Effector memory CD4-positive, alpha-beta T cell (primary cell): ENCODE results near the gene NPC2.

Experiments
- DNase-seq, 3 donors: peaks; one replicate each; pipeline ENCODE4 v3.0.0-alpha.2; 2020
- H3K27ac ChIP-seq: 2 replicates; pipeline ENCODE4 v1.7.0; 2013; ENCODE audit warnings: mild to moderate bottlenecking, low read length, moderate library complexity; ENCODE audit not compliant: insufficient read depth, poor library complexity, severe bottlenecking
- H3K27me3 ChIP-seq: replicated peaks from 2 replicates; pipeline ENCODE4 v1.7.0; 2013; ENCODE audit warnings: mild to moderate bottlenecking, low read length; ENCODE audit not compliant: insufficient read depth, control insufficient read depth, poor library complexity, severe bottlenecking
- H3K36me3 ChIP-seq: 2 replicates; pipeline ENCODE4 v1.7.0; 2013; ENCODE audit warnings: mild to moderate bottlenecking, low read length, moderate library complexity; ENCODE audit not compliant: control insufficient read depth, insufficient read depth
- H3K4me1 ChIP-seq: 2 replicates; pipeline ENCODE4 v1.7.0; 2013; ENCODE audit warnings: low read length, mild to moderate bottlenecking; ENCODE audit not compliant: control insufficient read depth, insufficient read depth, poor library complexity, severe bottlenecking
- H3K4me3 ChIP-seq: 2 replicates; pipeline ENCODE4 v1.7.0; 2013; ENCODE audit warnings: low read length, low read depth, mild to moderate bottlenecking; ENCODE audit not compliant: insufficient read depth, poor library complexity, severe bottlenecking
- H3K9me3 ChIP-seq: 2 replicates; pipeline ENCODE4 v1.7.0; 2013; ENCODE audit warnings: mild to moderate bottlenecking, low read length, moderate library complexity; ENCODE audit not compliant: control insufficient read depth

Gene NPC2

DNA sequence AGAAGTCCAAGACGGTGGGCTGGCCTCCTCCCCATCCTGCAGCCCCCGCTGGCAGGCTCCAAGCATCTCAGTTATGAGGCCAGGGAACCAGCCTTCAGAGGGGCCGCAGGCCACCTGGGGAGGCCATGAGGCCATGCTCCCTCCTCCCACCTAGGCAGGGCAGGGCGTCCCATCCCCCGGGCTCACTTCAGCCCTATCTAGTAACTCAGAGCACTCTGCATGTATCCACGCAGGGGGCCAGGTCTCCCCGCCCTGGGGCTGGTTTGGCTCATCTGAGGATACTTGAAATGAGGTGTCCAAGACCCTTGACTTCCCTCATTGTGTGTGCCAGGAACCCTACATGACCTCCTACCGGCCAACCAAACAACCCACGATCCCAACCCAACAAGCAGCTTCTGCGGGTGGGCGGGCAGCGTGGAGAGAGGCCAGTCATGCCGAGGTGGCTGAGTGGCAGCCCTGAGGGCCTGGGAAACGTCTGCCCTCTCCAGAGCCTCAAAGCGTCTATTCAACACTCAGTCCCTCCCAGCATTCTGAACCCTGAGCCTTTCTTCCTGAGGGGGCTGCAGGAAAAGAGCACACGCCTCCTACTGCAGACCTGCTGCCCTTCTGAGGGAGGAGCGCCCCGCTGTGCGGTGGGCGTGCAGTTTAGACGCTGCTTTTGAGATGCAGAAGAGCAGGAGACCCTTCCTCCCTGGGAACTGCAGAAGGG lies 17.3 kb upstream of the NPC2 start:
- Histone ChIP-seq H3K9me3 (no peaks in the 10 kb centered on the region), H3K4me1 (no peaks in the 10 kb centered on the region), H3K4me3 (no peak overlapping the region), H3K36me3 (no peaks in the 10 kb centered on the region), H3K27me3 (no peaks in the 10 kb centered on the region), H3K27ac (no peak overlapping the region)
- DNase-seq = no peak

DNA sequence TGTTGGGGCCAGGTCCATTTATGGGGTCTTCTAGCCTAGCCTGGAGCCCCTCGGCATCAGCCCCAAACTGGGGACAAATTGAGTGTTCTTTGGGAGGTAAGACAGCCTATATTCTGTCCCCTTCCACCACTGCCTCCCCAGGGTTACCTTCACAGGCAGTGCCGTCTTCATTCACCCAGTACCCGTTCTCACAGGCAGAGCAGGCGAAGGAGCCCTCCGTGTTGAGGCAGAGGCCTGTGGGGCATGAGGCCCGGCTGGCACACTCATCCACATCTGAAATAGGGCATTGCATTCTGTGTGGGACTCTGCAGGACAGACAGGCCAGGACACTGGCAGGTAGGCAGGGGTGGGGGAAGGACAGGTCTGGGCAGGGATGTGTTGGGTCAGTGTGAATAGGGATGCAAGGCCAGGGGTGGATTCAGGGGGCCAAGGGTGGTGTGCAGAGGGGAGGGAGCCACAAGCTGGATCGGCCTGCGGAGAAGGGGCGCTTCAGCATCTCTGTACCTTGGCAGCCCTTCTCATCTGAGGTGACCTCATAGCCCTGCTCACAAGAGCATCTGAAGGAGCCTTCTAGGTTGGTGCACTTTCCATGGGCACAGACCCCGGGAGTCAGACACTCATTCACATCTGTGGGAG lies 16.6 kb upstream of the NPC2 start:
- Histone ChIP-seq H3K4me1 (no peaks in the 10 kb centered on the region), H3K4me3 (no peak overlapping the region), H3K36me3 (no peaks in the 10 kb centered on the region), H3K9me3 (no peaks in the 10 kb centered on the region), H3K27ac (no peak overlapping the region), H3K27me3 (no peaks in the 10 kb centered on the region)
- no peak for DNase-seq

DNA sequence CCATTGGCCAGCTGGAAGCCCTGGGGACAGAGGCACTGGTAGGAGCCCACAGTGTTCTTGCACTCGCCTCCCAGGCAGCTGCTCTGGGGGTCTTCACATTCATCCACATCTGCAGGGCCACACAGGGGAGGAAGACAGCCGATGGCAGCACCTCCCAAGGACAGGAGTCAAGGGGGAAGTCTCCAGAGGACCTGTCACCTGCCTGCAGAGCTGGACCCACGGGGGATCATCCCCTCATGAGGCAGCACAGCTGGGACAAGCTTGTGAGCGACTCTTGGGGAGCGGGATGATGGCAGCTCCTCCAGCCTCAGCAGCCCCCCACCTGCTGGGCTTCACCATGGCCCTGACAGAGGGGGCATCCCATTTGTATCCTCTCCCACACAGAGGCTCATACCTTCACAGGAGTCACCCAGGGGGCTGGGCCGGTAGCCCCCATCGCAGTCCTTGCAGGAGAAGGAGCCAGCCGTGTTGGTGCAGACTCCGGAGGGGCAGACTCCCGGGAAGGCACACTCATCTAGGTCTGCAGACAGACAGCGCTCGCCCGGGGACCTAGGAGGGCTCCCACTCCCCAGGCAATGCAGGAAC lies 15.8 kb upstream of the NPC2 start:
- Histone ChIP-seq H3K36me3 (no peaks in the 10 kb centered on the region), H3K27me3 (no peaks in the 10 kb centered on the region), H3K9me3 (no peaks in the 10 kb centered on the region), H3K4me3 (no peak overlapping the region), H3K4me1 (no peaks in the 10 kb centered on the region), H3K27ac (no peak overlapping the region)
- DNase-seq = no peak

DNA sequence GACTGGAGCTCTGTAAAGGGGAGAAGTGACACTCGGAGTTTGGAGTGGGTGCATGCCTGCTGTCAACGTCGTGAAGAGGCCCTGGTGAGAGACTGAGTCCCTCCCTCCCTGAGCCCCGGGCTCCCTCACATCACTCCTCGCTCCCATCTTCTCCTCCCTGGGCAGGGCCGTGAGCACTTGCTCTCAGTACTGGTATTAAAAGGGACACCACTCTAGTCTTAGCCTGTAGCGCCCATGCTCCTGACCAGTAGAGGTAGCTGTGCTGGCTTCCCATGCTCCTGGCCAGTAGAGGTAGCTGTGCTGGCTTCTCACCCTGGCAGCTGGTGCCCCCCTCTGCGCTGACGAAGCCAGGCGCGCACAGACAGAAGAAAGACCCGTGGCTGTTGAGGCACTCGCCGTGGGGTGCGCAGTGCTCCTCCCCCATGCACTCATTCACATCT lies 15.2 kb upstream of the NPC2 start:
- Histone ChIP-seq H3K9me3 (no peaks in the 10 kb centered on the region), H3K27me3 (no peaks in the 10 kb centered on the region), H3K4me3 (no peak overlapping the region), H3K27ac (no peak overlapping the region), H3K4me1 (no peaks in the 10 kb centered on the region), H3K36me3 (no peaks in the 10 kb centered on the region)
- DNase-seq = no peak

DNA sequence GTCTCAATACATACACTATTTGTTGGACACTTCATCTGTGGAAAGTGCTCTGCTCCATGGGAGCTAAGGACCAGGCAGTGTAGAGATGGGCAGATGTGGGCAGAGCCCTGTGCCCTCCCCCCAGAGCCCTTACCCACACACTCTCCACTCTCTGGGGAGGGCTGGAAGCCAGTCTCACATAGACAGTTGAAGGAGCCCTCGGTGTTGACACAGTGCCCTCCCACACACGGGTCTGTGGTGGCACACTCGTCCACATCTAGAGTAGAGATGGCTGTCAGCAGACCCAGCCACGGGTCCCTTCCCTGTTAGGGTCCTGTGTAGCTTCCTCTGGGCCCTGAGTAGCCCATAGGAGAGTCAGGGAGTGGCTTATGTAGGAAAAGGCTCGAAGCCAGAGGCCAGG lies 14.7 kb upstream of the NPC2 start:
- Histone ChIP-seq H3K4me3 (no peak overlapping the region), H3K36me3 (no peaks in the 10 kb centered on the region), H3K27ac (no peak overlapping the region), H3K9me3 (no peaks in the 10 kb centered on the region), H3K4me1 (no peaks in the 10 kb centered on the region), H3K27me3 (no peaks in the 10 kb centered on the region)
- no peak for DNase-seq

DNA sequence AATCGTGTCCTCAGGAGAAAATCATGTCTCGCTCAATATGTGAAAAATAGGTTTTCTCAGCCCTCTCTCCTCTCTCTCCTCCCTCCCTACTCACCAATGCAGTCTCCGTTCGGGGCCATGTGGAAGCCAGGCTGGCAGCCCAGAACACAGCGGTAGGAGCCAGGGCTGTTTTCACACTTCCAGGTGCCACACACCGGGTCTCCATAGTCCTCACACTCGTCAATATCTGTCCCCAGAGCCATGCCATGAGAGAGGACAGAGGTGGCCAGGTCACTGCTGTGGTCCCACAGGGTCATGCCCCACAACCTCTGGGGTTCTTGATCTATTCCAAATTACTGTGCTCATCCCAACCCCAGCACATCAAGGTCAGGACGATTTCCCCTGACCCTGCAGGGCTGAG lies 14.0 kb upstream of the NPC2 start:
- Histone ChIP-seq H3K27ac (no peak overlapping the region), H3K4me3 (no peak overlapping the region), H3K9me3 (no peaks in the 10 kb centered on the region), H3K27me3 (no peaks in the 10 kb centered on the region), H3K36me3 (no peaks in the 10 kb centered on the region), H3K4me1 (no peaks in the 10 kb centered on the region)
- DNase-seq = no peak

DNA sequence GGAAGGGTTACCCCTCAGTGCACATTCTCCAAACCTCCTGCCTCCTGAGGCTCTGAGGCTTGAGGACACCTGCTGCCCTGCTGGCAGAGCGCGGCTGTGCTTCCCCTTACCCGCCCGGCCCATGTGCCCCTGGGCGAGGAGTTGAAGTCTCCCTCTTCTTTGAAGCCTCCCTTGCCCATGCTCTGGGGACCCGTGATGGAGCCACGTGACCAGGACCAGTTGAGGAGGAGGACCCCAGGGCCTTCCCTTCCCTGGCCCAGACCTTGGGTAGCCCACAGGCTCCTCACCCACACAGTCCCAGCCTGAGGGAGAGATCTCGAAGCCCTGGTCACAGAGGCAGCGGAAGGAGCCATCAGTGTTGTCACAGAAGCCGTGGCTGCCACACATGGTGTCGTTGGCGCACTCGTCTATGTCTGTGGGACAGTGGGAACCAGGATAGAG lies 13.3 kb upstream of the NPC2 start:
- Histone ChIP-seq H3K36me3 (no peaks in the 10 kb centered on the region), H3K4me3 (no peak overlapping the region), H3K9me3 (no peaks in the 10 kb centered on the region), H3K27me3 (no peaks in the 10 kb centered on the region), H3K4me1 (peaks cover 2% of the 10 kb centered on the region), H3K27ac (no peak overlapping the region)
- no peak for DNase-seq

DNA sequence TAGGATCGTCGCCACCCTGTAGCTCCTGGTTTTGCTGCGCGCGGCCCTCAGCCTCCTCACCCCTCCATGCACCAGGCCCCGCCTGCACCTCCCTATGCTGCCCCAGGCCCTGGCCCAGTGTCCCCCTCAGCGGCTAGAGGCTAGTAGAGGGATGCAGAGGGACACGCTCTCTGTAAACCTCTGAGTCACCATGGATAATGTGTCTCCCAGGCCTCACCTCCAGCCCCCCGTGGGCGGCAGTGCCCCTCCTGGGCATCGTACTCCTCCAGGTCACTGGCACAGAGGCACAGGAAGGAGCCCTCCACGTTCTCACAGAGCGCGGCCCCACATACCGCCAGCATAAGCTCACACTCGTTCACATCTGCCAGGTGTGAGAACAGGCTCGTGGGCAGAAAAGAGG lies 12.7 kb upstream of the NPC2 start:
- no peak for DNase-seq
- Histone ChIP-seq H3K9me3 (no peaks in the 10 kb centered on the region), H3K27ac (no peak overlapping the region), H3K4me1 (peaks cover 2% of the 10 kb centered on the region), H3K27me3 (no peaks in the 10 kb centered on the region), H3K36me3 (no peaks in the 10 kb centered on the region), H3K4me3 (no peak overlapping the region)

DNA sequence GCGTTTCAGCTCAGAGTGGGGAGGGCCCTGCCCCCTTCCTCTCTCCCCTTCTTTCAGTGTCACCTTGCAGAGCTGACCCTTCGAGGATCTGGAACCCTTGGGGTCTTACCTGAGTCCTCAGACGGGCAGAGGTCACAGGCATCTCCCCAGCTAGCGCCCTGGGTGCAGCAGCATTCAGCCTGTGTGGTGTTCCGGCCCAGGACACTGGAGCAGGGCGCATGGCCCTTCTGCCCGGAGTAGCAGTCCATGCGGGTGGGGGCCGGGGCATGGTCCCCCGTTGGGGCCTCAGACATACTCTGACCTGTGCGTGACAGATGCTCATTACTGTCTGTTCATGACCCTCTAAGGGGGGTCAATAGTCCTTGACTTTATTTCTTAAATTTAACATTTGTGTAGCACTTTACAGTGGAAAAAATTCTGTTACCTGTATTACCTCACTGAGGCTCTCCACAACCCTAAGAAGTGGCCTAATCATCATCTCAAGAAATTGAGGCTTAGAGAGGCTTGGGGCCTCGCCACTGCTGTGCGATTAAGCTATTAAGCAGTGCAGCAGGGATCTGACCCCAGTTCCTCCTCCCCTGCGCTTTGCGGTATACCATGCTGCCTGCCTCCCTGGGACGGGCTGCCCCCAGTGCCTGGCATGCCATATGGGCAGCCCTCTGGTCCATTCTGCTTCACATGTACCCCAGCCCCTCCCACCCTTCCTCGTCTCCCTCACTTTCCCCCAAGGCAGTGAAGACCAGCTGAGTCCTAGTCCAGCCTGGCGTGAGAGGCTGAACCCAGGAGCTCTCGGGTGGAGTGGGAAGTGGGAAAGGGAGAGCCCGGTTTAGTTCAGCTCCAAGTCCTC lies 12.0 kb upstream of the NPC2 start:
- no peaks in the 10 kb centered on the region for H3K36me3 ChIP-seq
- peaks cover 2% of the 10 kb centered on the region for H3K4me1 ChIP-seq

More for the DNA sequence above, 12.0 kb upstream of the NPC2 start:
- Histone ChIP-seq H3K27me3 (no peaks in the 10 kb centered on the region), H3K4me3 (no peak overlapping the region), H3K9me3 (no peaks in the 10 kb centered on the region), H3K27ac (no peak overlapping the region)
- no peak for DNase-seq
